ENCODE data around the gene C5orf22. TPM values are rescaled to one million over a fixed set of nuclear protein-coding genes. Genes with fewer than 3 reads are reported as not detected.

Gene C5orf22
- total RNA-seq = 10 to 100 TPM; 15.5 to 16.6 TPM

DNA sequence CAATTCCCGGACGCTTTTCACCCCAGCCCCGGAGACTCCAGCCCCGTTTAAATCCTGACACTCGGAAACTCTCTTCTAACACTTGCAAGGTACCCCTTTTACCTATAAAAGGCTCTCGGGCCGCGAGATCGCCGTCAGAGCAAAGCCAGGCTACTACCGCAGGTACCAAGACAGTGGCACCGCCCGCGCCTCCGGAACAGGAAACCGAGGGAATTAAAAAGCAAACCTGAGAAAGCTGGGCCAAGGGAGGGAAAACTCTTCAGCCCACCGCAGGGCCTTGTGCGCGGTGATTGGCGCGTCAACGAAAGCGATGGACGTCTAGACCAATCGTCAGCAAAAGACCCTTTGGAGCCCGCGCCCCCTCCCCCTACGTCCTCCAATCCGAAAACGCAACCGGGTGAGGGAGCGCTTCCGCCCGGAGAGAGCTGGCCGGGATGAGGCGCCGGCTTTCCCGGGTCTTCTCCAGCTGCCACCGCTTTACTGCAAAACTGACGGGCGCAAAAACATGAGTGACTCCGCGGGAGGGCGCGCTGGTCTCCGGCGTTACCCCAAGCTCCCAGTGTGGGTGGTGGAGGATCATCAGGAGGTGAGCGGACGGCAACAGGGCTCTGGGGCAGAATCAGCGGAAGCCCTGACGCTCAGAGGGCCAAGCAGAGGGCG is at the start of gene C5orf22, which contains the start of gene DROSHA:
Gene C5orf22, plus strand, starts transcription at position 414 of the 660 bp plus-strand sequence. Its CDS starts 92 bp downstream, at position 506.
Gene DROSHA, minus strand, starts transcription at position 206 of the 660 bp plus-strand sequence. CDS start 3,034 bp downstream, outside the sequence.
- ATAC-seq (peak; percentile 99), DNase-seq (peak; percentile 94 to 97 (median 96))
- 0 to 1% methylated on average over 34 to 52 of the region's 52 CpGs for WGBS, 2 donors
- no peaks in the 10 kb centered on the region for H3K9me3 ChIP-seq
- H3K27me3 ChIP-seq = no peaks in the 10 kb centered on the region
- peaks cover 28% of the 10 kb centered on the region for H3K4me1 ChIP-seq
- peak within 1 kb of the TSS; percentile 18 to 85 (median 54) for H3K27ac ChIP-seq
- intact Hi-C loops (cut with DNase I) = no loop called here
- H3K4me3 ChIP-seq = peak within 1 kb of the TSS; percentile 26 to 64
- TF ChIP-seq, protein P1, sequence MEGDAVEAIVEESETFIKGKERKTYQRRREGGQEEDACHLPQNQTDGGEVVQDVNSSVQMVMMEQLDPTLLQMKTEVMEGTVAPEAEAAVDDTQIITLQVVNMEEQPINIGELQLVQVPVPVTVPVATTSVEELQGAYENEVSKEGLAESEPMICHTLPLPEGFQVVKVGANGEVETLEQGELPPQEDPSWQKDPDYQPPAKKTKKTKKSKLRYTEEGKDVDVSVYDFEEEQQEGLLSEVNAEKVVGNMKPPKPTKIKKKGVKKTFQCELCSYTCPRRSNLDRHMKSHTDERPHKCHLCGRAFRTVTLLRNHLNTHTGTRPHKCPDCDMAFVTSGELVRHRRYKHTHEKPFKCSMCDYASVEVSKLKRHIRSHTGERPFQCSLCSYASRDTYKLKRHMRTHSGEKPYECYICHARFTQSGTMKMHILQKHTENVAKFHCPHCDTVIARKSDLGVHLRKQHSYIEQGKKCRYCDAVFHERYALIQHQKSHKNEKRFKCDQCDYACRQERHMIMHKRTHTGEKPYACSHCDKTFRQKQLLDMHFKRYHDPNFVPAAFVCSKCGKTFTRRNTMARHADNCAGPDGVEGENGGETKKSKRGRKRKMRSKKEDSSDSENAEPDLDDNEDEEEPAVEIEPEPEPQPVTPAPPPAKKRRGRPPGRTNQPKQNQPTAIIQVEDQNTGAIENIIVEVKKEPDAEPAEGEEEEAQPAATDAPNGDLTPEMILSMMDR (IDR thresholded peaks at IDR 0.05) = no peak
- peak; percentile 52 to 83 (median 79) for TF ChIP-seq POLR2A (IDR thresholded peaks at IDR 0.05)
- H3K36me3 ChIP-seq (replicated peaks in 1 of 2; ENCODE audit: insufficient read depth in 1 of 2, low read depth in 2 of 2) = peaks cover 0 to 7% of the 10 kb centered on the region in 2 donors

- ATAC-seq (peak; percentile 42), DNase-seq (no peak)
- no peaks in the 10 kb centered on the region for H3K9me3 ChIP-seq
- H3K36me3 ChIP-seq (replicated peaks in 1 of 2; ENCODE audit: insufficient read depth in 1 of 2, low read depth in 2 of 2) = no peaks in the 10 kb centered on the region
- no peak overlapping the region for H3K4me3 ChIP-seq
- WGBS, 2 donors = 56 to 58% methylated on average over 7 of the region's 7 CpGs
- no peaks in the 10 kb centered on the region for H3K27me3 ChIP-seq
- no peak overlapping the region for H3K27ac ChIP-seq
- TF ChIP-seq POLR2A (IDR thresholded peaks at IDR 0.05) = no peak
- TF ChIP-seq, protein P1 (IDR thresholded peaks at IDR 0.05) = no peak
- intact Hi-C loops (cut with DNase I) = no loop called here
- H3K4me1 ChIP-seq = no peaks in the 10 kb centered on the region
These were observed 46.5 kb upstream of the C5orf22 start for GRCh38 chr5:31485376-31486207.

- intact Hi-C loops (cut with DNase I) = no loop called here
- Histone ChIP-seq H3K27me3 (no peaks in the 10 kb centered on the region), H3K27ac (no peak overlapping the region), H3K4me1 (no peaks in the 10 kb centered on the region), H3K36me3 (replicated peaks in 1 of 2; ENCODE audit: insufficient read depth in 1 of 2, low read depth in 2 of 2) (no peaks in the 10 kb centered on the region), H3K4me3 (no peak overlapping the region), H3K9me3 (no peaks in the 10 kb centered on the region)
- TF ChIP-seq, protein P1 (IDR thresholded peaks at IDR 0.05) = no peak
- no peak for TF ChIP-seq POLR2A (IDR thresholded peaks at IDR 0.05)
- no peak for DNase-seq
- 84 to 91% methylated on average over 6 of the region's 6 CpGs for WGBS, 2 donors
- no peak for ATAC-seq
These were observed 45.7 kb upstream of the C5orf22 start for GRCh38 chr5:31486441-31486840.

GRCh38 chr5:31487506-31487905 is 44.6 kb upstream of the C5orf22 start:
- H3K4me1 ChIP-seq = no peaks in the 10 kb centered on the region
- ATAC-seq = no peak
- no peaks in the 10 kb centered on the region for H3K36me3 ChIP-seq (replicated peaks in 1 of 2; ENCODE audit: insufficient read depth in 1 of 2, low read depth in 2 of 2)
- no peak overlapping the region for H3K27ac ChIP-seq
- no peak for DNase-seq
- no peaks in the 10 kb centered on the region for H3K9me3 ChIP-seq
- no peak overlapping the region for H3K4me3 ChIP-seq
- WGBS, 2 donors = 94% methylated on average over 2 of the region's 2 CpGs
- H3K27me3 ChIP-seq = no peaks in the 10 kb centered on the region
- TF ChIP-seq POLR2A (IDR thresholded peaks at IDR 0.05) = no peak
- TF ChIP-seq, protein P1 (IDR thresholded peaks at IDR 0.05) = no peak
- intact Hi-C loops (cut with DNase I) = no loop called here
